H9 (cell line): ENCODE data around the gene NRXN3. TPM values are rescaled to one million over a fixed set of nuclear protein-coding genes. Genes with fewer than 3 reads are reported as not detected.

ENCODE experiments used
- DNase-seq: peaks from one replicate; pipeline ENCODE4 v3.0.0-alpha.2; 2017
- H2AFZ ChIP-seq: one replicate; pipeline ENCODE4 v1.6.1; 2013; ENCODE audit warnings: mild to moderate bottlenecking, low read length, control low read depth, moderate library complexity
- H2AK5ac ChIP-seq: 2 replicates; pipeline ENCODE4 v1.6.1; 2013; ENCODE audit warnings: low read length, control low read depth, mixed read lengths; ENCODE audit not compliant: insufficient read length
- H2BK120ac ChIP-seq: one replicate; pipeline ENCODE4 v1.6.1; 2013; ENCODE audit warnings: low read depth, mild to moderate bottlenecking, low read length, control low read depth, inconsistent platforms; ENCODE audit not compliant: poor library complexity, severe bottlenecking
- H2BK12ac ChIP-seq: 2 replicates; pipeline ENCODE4 v1.6.1; 2013; ENCODE audit warnings: low read length, control low read depth, mixed read lengths, low read depth; ENCODE audit not compliant: insufficient read length
- H2BK15ac ChIP-seq: 2 replicates; pipeline ENCODE4 v1.6.1; 2013; ENCODE audit warnings: low read depth, low read length, control low read depth
- H2BK20ac ChIP-seq: one replicate; pipeline ENCODE4 v1.6.1; 2013; ENCODE audit warnings: low read depth, mild to moderate bottlenecking, low read length, control low read depth, inconsistent platforms; ENCODE audit not compliant: poor library complexity, severe bottlenecking
- H2BK5ac ChIP-seq: 2 replicates; pipeline ENCODE4 v1.6.1; 2013; ENCODE audit warnings: low read length, control low read depth, mixed read lengths; ENCODE audit not compliant: insufficient read length
- H3K14ac ChIP-seq: 2 replicates; pipeline ENCODE4 v1.6.1; 2013; ENCODE audit warnings: low read length, control low read depth; ENCODE audit not compliant: insufficient read depth
- H3K18ac ChIP-seq: 2 replicates; pipeline ENCODE4 v1.6.1; 2013; ENCODE audit warnings: low read depth, mild to moderate bottlenecking, mixed read lengths, low read length, control low read depth; ENCODE audit not compliant: insufficient read length
- H3K23ac ChIP-seq: 2 replicates; pipeline ENCODE4 v1.6.1; 2013; ENCODE audit warnings: low read length, control low read depth, mixed read lengths, low read depth; ENCODE audit not compliant: insufficient read length
- H3K23me2 ChIP-seq: 2 replicates; pipeline ENCODE4 v1.6.1; 2013; ENCODE audit warnings: low read depth, mild to moderate bottlenecking, mixed read lengths, low read length, control low read depth; ENCODE audit not compliant: insufficient read length, poor library complexity, severe bottlenecking
- H3K27ac ChIP-seq: 2 replicates; pipeline ENCODE4 v1.5.1; 2013; ENCODE audit warnings: low read length, control low read depth, mixed read lengths, low read depth; ENCODE audit not compliant: insufficient read length
- H3K27me3 ChIP-seq: 2 replicates; pipeline ENCODE4 v1.6.1; 2013; ENCODE audit warnings: low read length, control low read depth, inconsistent platforms; ENCODE audit not compliant: insufficient read depth
- H3K4ac ChIP-seq: 2 replicates; pipeline ENCODE4 v1.6.1; 2013; ENCODE audit warnings: low read depth, mild to moderate bottlenecking, control low read depth, inconsistent platforms, low read length, moderate library complexity
- H3K4me1 ChIP-seq: 2 replicates; pipeline ENCODE4 v1.6.1; 2013; ENCODE audit warnings: low read length, control low read depth, inconsistent platforms; ENCODE audit not compliant: insufficient read depth
- H3K4me2 ChIP-seq: 2 replicates; pipeline ENCODE4 v1.6.1; 2013; ENCODE audit warnings: low read length, control low read depth, mixed read lengths; ENCODE audit not compliant: insufficient read length, insufficient read depth
- H3K56ac ChIP-seq: 2 replicates; pipeline ENCODE4 v1.6.1; 2013; ENCODE audit warnings: low read depth, mild to moderate bottlenecking, mixed read lengths, low read length, control low read depth; ENCODE audit not compliant: insufficient read length
- H3K79me1 ChIP-seq: 2 replicates; pipeline ENCODE4 v1.6.1; 2013; ENCODE audit warnings: low read depth, mild to moderate bottlenecking, moderate library complexity, low read length, control low read depth, inconsistent platforms; ENCODE audit not compliant: insufficient read depth, poor library complexity, severe bottlenecking
- H3K79me2 ChIP-seq: 2 replicates; pipeline ENCODE4 v1.6.1; 2013; ENCODE audit warnings: low read length, control low read depth, inconsistent platforms; ENCODE audit not compliant: insufficient read depth
- H3K9ac ChIP-seq: 2 replicates; pipeline ENCODE4 v1.6.1; 2013; ENCODE audit warnings: low read length, control low read depth, mixed read lengths; ENCODE audit not compliant: insufficient read length; ENCODE audit errors: extremely low read depth
- H3K9me3 ChIP-seq: one replicate; pipeline ENCODE4 v1.6.1; 2013; ENCODE audit warnings: low read depth, low read length, inconsistent platforms; ENCODE audit not compliant: control insufficient read depth
- H3T11ph ChIP-seq: one replicate; pipeline ENCODE4 v1.6.1; 2013; ENCODE audit warnings: mild to moderate bottlenecking, low read length, control low read depth, inconsistent platforms
- H4K20me1 ChIP-seq: one replicate; pipeline ENCODE4 v1.6.1; 2013; ENCODE audit not compliant: control insufficient read depth, insufficient read length, insufficient read depth
- H4K5ac ChIP-seq: 2 replicates; pipeline ENCODE4 v1.6.1; 2013; ENCODE audit warnings: low read depth, mild to moderate bottlenecking, mixed read lengths, low read length, control low read depth; ENCODE audit not compliant: insufficient read length
- H4K8ac ChIP-seq: replicated peaks from 2 replicates; pipeline ENCODE4 v1.6.1; 2013; ENCODE audit warnings: low read length, control low read depth, mixed read lengths, low read depth; ENCODE audit not compliant: insufficient read length
- H4K91ac ChIP-seq: 2 replicates; pipeline ENCODE4 v1.6.1; 2013; ENCODE audit warnings: low read depth, mild to moderate bottlenecking, moderate library complexity, mixed read lengths, low read length, control low read depth; ENCODE audit not compliant: insufficient read length
- H3K27ac Mint-ChIP-seq, 3 experiments: 2 replicates in 2 of 3; 3 replicates in 1 of 3; pipeline ENCODE4 v1.8.0; 2020 to 2021; ENCODE audit warnings: mixed read lengths in 3 of 3, mild to moderate bottlenecking in 1 of 3, moderate library complexity in 1 of 3
- H3K27me3 Mint-ChIP-seq: 2 replicates; pipeline ENCODE4 v1.8.0; 2021; ENCODE audit warnings: low read depth, mild to moderate bottlenecking, moderate library complexity, mixed read lengths
- H3K36me3 Mint-ChIP-seq, 3 experiments: 2 replicates in 2 of 3; 3 replicates in 1 of 3; pipeline ENCODE4 v1.8.0; 2020 to 2021; ENCODE audit warnings: low read depth in 3 of 3, mixed read lengths in 3 of 3; ENCODE audit not compliant: insufficient read depth in 1 of 3
- H3K4me1 Mint-ChIP-seq, 2 experiments: 2 replicates each; pipeline ENCODE4 v1.8.0; 2020; ENCODE audit warnings: mixed read lengths in 2 of 2
- H3K4me3 Mint-ChIP-seq, 2 experiments: 2 replicates in 1 of 2; 3 replicates in 1 of 2; pipeline ENCODE4 v1.8.0; 2020 to 2021; ENCODE audit warnings: mild to moderate bottlenecking in 2 of 2, mixed read lengths in 2 of 2, moderate library complexity in 1 of 2
- H3K9me3 Mint-ChIP-seq, 2 experiments: 2 replicates in 1 of 2; 3 replicates in 1 of 2; pipeline ENCODE4 v1.8.0; 2020; ENCODE audit warnings: mild to moderate bottlenecking in 2 of 2, mixed read lengths in 2 of 2, moderate library complexity in 1 of 2
- CTCF ChIP-seq: fragments of 200-600 bp; sonication (generic); conservative IDR thresholded peaks from 3 replicates; pipeline ENCODE4 v1.8.0; 2021; ENCODE audit warnings: antibody characterized with exemption, mild to moderate bottlenecking
- WGBS: extraction: QIAGEN DNeasy Blood & Tissue Kit; methylation state at CpG from one replicate; pipeline ENCODE4 v1.1.7; 2013; ENCODE audit warnings: missing lambda C conversion rate, low lambda C conversion rate, mixed read lengths; ENCODE audit not compliant: insufficient read length; ENCODE audit errors: extremely low coverage; 5-methylcytosine and 5-hydroxymethylcytosine counted together
- total RNA-seq: library from RNA; stranded (reverse); gene quantifications from 2 replicates; pipeline ENCODE4 v1.2.1, GENCODE V29; 2021

NRXN3 gene
- total RNA-seq, 1 experiment from 2014 or later, result 1.8 TPM

- Mint-ChIP-seq H3K36me3 (no peaks in the 10 kb centered on the region), H3K4me1 (peaks cover 17 to 24% of the 10 kb centered on the region in 2 experiments), H3K4me3 (no peak overlapping the region), H3K27ac (no peak overlapping the region), H3K9me3 (peaks cover 0 to 2% of the 10 kb centered on the region in 2 experiments; a peak in 3 of 5 replicates), H3K27me3 (no peaks in the 10 kb centered on the region)
- no peaks in the 10 kb centered on the region; the same call in 1 of the 2 replicates for H3K4me1 ChIP-seq
- H2AK5ac ChIP-seq, result no peak overlapping the region
- H2BK12ac ChIP-seq, result no peak overlapping the region
- DNase-seq, result peak; percentile 47
- TF ChIP-seq CTCF, result no peak
- no peaks in the 10 kb centered on the region for H3K9me3 ChIP-seq
- H3K27me3 ChIP-seq, result no peaks in the 10 kb centered on the region
- no peak overlapping the region for H4K5ac ChIP-seq
- no peak overlapping the region for H2BK20ac ChIP-seq
- H3K23ac ChIP-seq, result no peak overlapping the region
- no peak overlapping the region for H4K91ac ChIP-seq
- H3K4ac ChIP-seq, result no peak overlapping the region
- H2BK5ac ChIP-seq, result no peak overlapping the region
- H4K20me1 ChIP-seq, result no peaks in the 10 kb centered on the region
- H3K14ac ChIP-seq, result no peak overlapping the region
- no peaks in the 10 kb centered on the region for H3K79me1 ChIP-seq
- no peak overlapping the region for H3T11ph ChIP-seq
- no CpG with 5 or more reads among the region's 2 CpGs for WGBS
- H4K8ac ChIP-seq, result no peak overlapping the region
- no peak overlapping the region for H3K18ac ChIP-seq
- H3K56ac ChIP-seq, result no peak overlapping the region
- H2BK120ac ChIP-seq, result no peak overlapping the region
- no peak overlapping the region for H3K27ac ChIP-seq
- no peak overlapping the region for H2AFZ ChIP-seq
- H3K9ac ChIP-seq, result no peak overlapping the region
- no peaks in the 10 kb centered on the region for H3K79me2 ChIP-seq
- no peaks in the 10 kb centered on the region for H3K23me2 ChIP-seq
- no peak overlapping the region for H3K4me2 ChIP-seq
- H2BK15ac ChIP-seq, result no peak overlapping the region
These were observed 1345.8 kb downstream of the NRXN3 start for GRCh38 chr14:79516009-79516408.
